ENCODE measurements around the gene SH3PXD2A. TPM values are rescaled to one million over a fixed set of nuclear protein-coding genes. Genes with fewer than 3 reads are reported as not detected.

Gene SH3PXD2A
- total and polyA plus RNA-seq, 10 of the 15 experiments (the other 5 are each of a cell fraction or from before 2014, with no cell fraction given): 0.63 to 14.0 (median 4.4) TPM

DNA sequence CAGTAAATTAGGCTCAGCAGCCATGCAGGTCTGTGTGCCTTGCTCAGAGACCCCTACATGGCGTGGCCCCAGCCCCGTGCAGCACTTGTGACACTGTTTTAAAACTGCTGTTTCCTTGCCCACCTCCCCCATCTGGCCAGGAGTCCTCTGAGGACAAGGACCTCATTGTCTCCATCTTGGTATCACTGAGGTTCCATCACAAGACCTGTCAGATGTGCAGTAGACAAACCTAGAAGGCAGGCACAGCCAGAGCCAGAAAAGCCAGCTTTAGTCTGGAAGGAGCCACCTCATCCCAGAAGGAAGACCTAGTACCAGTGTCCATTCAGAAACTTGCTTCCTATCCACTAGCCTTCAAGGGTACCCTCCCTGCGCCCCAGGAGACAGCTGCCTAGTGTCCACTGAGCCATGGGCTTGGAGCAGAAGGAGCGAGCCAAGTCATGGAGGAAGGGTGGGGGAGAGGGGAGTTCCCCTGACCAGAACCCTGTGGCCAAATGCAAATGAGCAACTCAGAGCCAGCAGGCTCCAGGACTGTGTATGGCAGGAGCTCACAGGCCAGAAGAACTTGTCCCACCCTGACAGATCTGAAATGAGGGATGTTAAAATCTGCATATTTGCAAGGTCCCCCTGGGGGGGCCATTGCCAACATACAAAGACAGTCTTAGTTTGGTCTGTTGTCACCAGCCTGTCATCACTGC, 176.1 kb downstream of the SH3PXD2A start (continued):
- TF ChIP-seq ZNF24 (IDR thresholded peaks at IDR 0.05) (no peak), PAX5 (IDR thresholded peaks at IDR 0.05; ENCODE audit: borderline replicate concordance, low read depth, low read length) (no peak), KLF5 (IDR thresholded peaks at IDR 0.05; ENCODE audit: partially characterized antibody) (no peak), SIX5 (IDR thresholded peaks at IDR 0.05; ENCODE audit: low read depth, low read length, severe bottlenecking) (no peak), RAD51 (IDR thresholded peaks at IDR 0.05) (no peak), TAF1 (IDR thresholded peaks at IDR 0.05; ENCODE audit: borderline replicate concordance, low read depth, low read length) (no peak), TCF3 (IDR thresholded peaks at IDR 0.05; ENCODE audit: borderline replicate concordance, insufficient read depth, low read depth, low read length) (no peak), MAX (IDR thresholded peaks at IDR 0.05; ENCODE audit: low read depth, low read length) (no peak), EED (IDR thresholded peaks at IDR 0.05; ENCODE audit: low read depth) (peak; percentile 69), SUZ12 (IDR thresholded peaks at IDR 0.05; ENCODE audit: unreplicated experiment) (no peak), CEBPZ (IDR thresholded peaks at IDR 0.05; ENCODE audit: low read depth, low read length) (no peak), IRF5 (IDR thresholded peaks at IDR 0.05; ENCODE audit: borderline replicate concordance) (no peak), IRF4 (IDR thresholded peaks at IDR 0.05; ENCODE audit: low read depth, low read length) (no peak), TCF7 (IDR thresholded peaks at IDR 0.05; ENCODE audit: borderline replicate concordance) (no peak), MEF2A (IDR thresholded peaks at IDR 0.05; ENCODE audit: insufficient read depth, low read depth, low read length) (no peak), HDAC2 (IDR thresholded peaks at IDR 0.05) (no peak), SRF (IDR thresholded peaks at IDR 0.05; ENCODE audit: low read depth in 2 of 2, low read length in 2 of 2) (no peak)
- TF ChIP-seq, protein P1, sequence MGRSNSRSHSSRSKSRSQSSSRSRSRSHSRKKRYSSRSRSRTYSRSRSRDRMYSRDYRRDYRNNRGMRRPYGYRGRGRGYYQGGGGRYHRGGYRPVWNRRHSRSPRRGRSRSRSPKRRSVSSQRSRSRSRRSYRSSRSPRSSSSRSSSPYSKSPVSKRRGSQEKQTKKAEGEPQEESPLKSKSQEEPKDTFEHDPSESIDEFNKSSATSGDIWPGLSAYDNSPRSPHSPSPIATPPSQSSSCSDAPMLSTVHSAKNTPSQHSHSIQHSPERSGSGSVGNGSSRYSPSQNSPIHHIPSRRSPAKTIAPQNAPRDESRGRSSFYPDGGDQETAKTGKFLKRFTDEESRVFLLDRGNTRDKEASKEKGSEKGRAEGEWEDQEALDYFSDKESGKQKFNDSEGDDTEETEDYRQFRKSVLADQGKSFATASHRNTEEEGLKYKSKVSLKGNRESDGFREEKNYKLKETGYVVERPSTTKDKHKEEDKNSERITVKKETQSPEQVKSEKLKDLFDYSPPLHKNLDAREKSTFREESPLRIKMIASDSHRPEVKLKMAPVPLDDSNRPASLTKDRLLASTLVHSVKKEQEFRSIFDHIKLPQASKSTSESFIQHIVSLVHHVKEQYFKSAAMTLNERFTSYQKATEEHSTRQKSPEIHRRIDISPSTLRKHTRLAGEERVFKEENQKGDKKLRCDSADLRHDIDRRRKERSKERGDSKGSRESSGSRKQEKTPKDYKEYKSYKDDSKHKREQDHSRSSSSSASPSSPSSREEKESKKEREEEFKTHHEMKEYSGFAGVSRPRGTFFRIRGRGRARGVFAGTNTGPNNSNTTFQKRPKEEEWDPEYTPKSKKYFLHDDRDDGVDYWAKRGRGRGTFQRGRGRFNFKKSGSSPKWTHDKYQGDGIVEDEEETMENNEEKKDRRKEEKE (IDR thresholded peaks at IDR 0.05): no peak
- TF ChIP-seq, protein P2, sequence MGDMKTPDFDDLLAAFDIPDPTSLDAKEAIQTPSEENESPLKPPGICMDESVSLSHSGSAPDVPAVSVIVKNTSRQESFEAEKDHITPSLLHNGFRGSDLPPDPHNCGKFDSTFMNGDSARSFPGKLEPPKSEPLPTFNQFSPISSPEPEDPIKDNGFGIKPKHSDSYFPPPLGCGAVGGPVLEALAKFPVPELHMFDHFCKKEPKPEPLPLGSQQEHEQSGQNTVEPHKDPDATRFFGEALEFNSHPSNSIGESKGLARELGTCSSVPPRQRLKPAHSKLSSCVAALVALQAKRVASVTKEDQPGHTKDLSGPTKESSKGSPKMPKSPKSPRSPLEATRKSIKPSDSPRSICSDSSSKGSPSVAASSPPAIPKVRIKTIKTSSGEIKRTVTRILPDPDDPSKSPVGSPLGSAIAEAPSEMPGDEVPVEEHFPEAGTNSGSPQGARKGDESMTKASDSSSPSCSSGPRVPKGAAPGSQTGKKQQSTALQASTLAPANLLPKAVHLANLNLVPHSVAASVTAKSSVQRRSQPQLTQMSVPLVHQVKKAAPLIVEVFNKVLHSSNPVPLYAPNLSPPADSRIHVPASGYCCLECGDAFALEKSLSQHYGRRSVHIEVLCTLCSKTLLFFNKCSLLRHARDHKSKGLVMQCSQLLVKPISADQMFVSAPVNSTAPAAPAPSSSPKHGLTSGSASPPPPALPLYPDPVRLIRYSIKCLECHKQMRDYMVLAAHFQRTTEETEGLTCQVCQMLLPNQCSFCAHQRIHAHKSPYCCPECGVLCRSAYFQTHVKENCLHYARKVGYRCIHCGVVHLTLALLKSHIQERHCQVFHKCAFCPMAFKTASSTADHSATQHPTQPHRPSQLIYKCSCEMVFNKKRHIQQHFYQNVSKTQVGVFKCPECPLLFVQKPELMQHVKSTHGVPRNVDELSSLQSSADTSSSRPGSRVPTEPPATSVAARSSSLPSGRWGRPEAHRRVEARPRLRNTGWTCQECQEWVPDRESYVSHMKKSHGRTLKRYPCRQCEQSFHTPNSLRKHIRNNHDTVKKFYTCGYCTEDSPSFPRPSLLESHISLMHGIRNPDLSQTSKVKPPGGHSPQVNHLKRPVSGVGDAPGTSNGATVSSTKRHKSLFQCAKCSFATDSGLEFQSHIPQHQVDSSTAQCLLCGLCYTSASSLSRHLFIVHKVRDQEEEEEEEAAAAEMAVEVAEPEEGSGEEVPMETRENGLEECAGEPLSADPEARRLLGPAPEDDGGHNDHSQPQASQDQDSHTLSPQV (IDR thresholded peaks at IDR 0.05): no peak

Measured in GM12878 (cell line).